Measurements from ENCODE around the gene NUDT3.
"Not testable (repeated sequence)": the region's sequence is repeated elsewhere in the genome, so short reads cannot be mapped to it uniquely, and the experiment has no call there.

The NUDT3 gene

GRCh38 chr6:34363681-34364075 is 28.8 kb downstream of the NUDT3 start:
- not testable (repeated sequence) for H2AFZ ChIP-seq (ENCODE audit: low read depth, low read length); H3K9me3 ChIP-seq (ENCODE audit: insufficient read depth, low read length); H3K9ac ChIP-seq (ENCODE audit: low read length); H3K27ac ChIP-seq (ENCODE audit: low read length); H3K36me3 ChIP-seq (replicated peaks; ENCODE audit: low read depth, low read length); H3K4me3 ChIP-seq (ENCODE audit: low read length); H4K20me1 ChIP-seq (ENCODE audit: insufficient read depth, low read length); H3K27me3 ChIP-seq (ENCODE audit: low read depth, low read length)
- Histone ChIP-seq H3K79me2 (ENCODE audit: low read length) (peaks cover 49% of the 10 kb centered on the region), H3K4me1 (ENCODE audit: low read length) (peaks cover 12% of the 10 kb centered on the region), H3K4me2 (ENCODE audit: low read length) (peak overlapping the region; percentile 72; the same call in 1 of the 2 replicates)

GRCh38 chr6:34362909-34363680 is 29.4 kb downstream of the NUDT3 start:
- Histone ChIP-seq H3K27ac (ENCODE audit: low read length) (peak overlapping the region; percentile 57; the same call in 1 of the 2 replicates), H3K79me2 (ENCODE audit: low read length) (peaks cover 52% of the 10 kb centered on the region), H3K27me3 (ENCODE audit: low read depth, low read length) (no peaks in the 10 kb centered on the region), H3K4me3 (ENCODE audit: low read length) (peak overlapping the region; percentile 22), H4K20me1 (ENCODE audit: insufficient read depth, low read length) (peaks cover 10% of the 10 kb centered on the region; the same call in 1 of the 2 replicates), H3K9ac (ENCODE audit: low read length) (peak overlapping the region; percentile 24; the same call in 1 of the 2 replicates), H2AFZ (ENCODE audit: low read depth, low read length) (no peak overlapping the region), H3K4me1 (ENCODE audit: low read length) (peaks cover 12% of the 10 kb centered on the region), H3K36me3 (replicated peaks; ENCODE audit: low read depth, low read length) (no peaks in the 10 kb centered on the region), H3K4me2 (ENCODE audit: low read length) (peak overlapping the region; percentile 72), H3K9me3 (ENCODE audit: insufficient read depth, low read length) (no peaks in the 10 kb centered on the region)
- TF ChIP-seq EZH2phosphoT487 (IDR thresholded peaks at IDR 0.05; ENCODE audit: low read depth) (no peak), CTCF (IDR thresholded peaks at IDR 0.05; ENCODE audit: low read depth, low read length) (no peak)

GRCh38 chr6:34362176-34362575 is 30.3 kb downstream of the NUDT3 start:
- peaks cover 12% of the 10 kb centered on the region for H3K4me1 ChIP-seq (ENCODE audit: low read length)
- H3K27ac ChIP-seq (ENCODE audit: low read length): peak overlapping the region; percentile 57; the same call in 1 of the 2 replicates
- no peaks in the 10 kb centered on the region for H3K9me3 ChIP-seq (ENCODE audit: insufficient read depth, low read length)
- H3K27me3 ChIP-seq (ENCODE audit: low read depth, low read length): no peaks in the 10 kb centered on the region
- no peaks in the 10 kb centered on the region for H3K36me3 ChIP-seq (replicated peaks; ENCODE audit: low read depth, low read length)
- H3K4me3 ChIP-seq (ENCODE audit: low read length): no peak overlapping the region
- peaks cover 52% of the 10 kb centered on the region for H3K79me2 ChIP-seq (ENCODE audit: low read length)
- H3K4me2 ChIP-seq (ENCODE audit: low read length): peak overlapping the region; percentile 72; the same call in 1 of the 2 replicates
- peaks cover 10% of the 10 kb centered on the region; the same call in 1 of the 2 replicates for H4K20me1 ChIP-seq (ENCODE audit: insufficient read depth, low read length)
- no peak overlapping the region for H2AFZ ChIP-seq (ENCODE audit: low read depth, low read length)
- TF ChIP-seq CTCF (IDR thresholded peaks at IDR 0.05; ENCODE audit: low read depth, low read length): no peak
- no peak for TF ChIP-seq EZH2phosphoT487 (IDR thresholded peaks at IDR 0.05; ENCODE audit: low read depth)
- H3K9ac ChIP-seq (ENCODE audit: low read length): no peak overlapping the region

GRCh38 chr6:34360556-34360955 is 31.9 kb downstream of the NUDT3 start:
- no peak for TF ChIP-seq CTCF (IDR thresholded peaks at IDR 0.05; ENCODE audit: low read depth, low read length)
- no peak for TF ChIP-seq EZH2phosphoT487 (IDR thresholded peaks at IDR 0.05; ENCODE audit: low read depth)
- H3K4me1 ChIP-seq (ENCODE audit: low read length): peaks cover 12% of the 10 kb centered on the region
- H4K20me1 ChIP-seq (ENCODE audit: insufficient read depth, low read length): peaks cover 10% of the 10 kb centered on the region; the same call in 1 of the 2 replicates
- H3K27me3 ChIP-seq (ENCODE audit: low read depth, low read length): no peaks in the 10 kb centered on the region
- H2AFZ ChIP-seq (ENCODE audit: low read depth, low read length): no peak overlapping the region
- no peaks in the 10 kb centered on the region for H3K36me3 ChIP-seq (replicated peaks; ENCODE audit: low read depth, low read length)
- no peaks in the 10 kb centered on the region for H3K9me3 ChIP-seq (ENCODE audit: insufficient read depth, low read length)
- no peak overlapping the region for H3K9ac ChIP-seq (ENCODE audit: low read length)
- peaks cover 52% of the 10 kb centered on the region for H3K79me2 ChIP-seq (ENCODE audit: low read length)
- no peak overlapping the region for H3K27ac ChIP-seq (ENCODE audit: low read length)
- H3K4me3 ChIP-seq (ENCODE audit: low read length): no peak overlapping the region
- H3K4me2 ChIP-seq (ENCODE audit: low read length): no peak overlapping the region

Measured in OCI-LY3 (cell line).